ENCODE measurements around the gene ASB18.

The ASB18 gene

DNA sequence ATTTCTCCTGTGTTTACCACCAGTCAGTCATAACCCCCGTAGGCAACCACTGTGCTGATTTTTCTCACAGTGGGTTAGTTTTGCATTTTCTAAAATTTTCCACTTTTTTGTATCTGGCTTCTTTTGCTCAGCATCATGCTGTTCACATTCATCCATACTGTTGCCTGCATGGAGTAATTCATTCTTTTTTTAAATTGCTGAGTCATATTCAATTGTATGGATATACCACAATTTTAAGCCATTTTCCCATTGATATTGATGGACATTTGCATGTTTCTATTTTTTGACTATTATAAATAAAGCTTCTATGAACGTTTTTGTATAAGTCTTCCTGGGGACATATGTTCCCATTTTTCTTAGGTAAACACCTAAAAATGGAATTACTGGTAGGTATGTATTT lies 40.5 kb downstream of the ASB18 start:
- Histone ChIP-seq H3K9me3 (ENCODE audit: control insufficient read depth, low read length) (no peaks in the 10 kb centered on the region), H3K27me3 (ENCODE audit: control insufficient read depth, insufficient read depth, low read length, poor library complexity, severe bottlenecking) (no peaks in the 10 kb centered on the region), H3K4me3 (ENCODE audit: insufficient read depth, low read depth, low read length) (no peak overlapping the region), H3K4me1 (ENCODE audit: control insufficient read depth, insufficient read depth, low read length) (no peaks in the 10 kb centered on the region), H3K27ac (ENCODE audit: insufficient read depth, low read depth, low read length, poor library complexity, severe bottlenecking) (no peak overlapping the region), H3K36me3 (ENCODE audit: control insufficient read depth, insufficient read depth, low read length) (no peaks in the 10 kb centered on the region)
- WGBS, 2 experiments: 65 to 100% methylated on average over 1 to 2 of the region's 2 CpGs

DNA sequence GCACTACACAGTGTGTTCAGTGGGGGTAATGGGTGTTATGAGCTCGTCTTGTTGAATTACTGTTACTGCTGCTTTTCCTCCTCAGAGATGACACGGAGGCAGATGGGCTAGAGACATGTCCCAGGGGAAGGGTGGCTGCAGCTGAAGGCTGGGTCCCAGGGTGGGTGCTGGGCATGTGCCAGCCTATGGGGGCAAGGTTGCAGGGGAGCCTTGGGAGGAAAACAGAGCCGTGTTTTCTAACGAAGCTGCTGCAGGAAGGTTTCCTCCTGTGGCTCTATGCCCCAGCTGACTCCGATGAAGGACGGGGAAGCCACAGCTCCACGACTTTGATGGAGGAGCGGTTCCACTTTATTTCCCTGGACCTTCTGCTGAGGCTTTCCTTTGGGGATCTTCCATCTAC lies 42.4 kb downstream of the ASB18 start:
- Histone ChIP-seq H3K27me3 (ENCODE audit: control insufficient read depth, insufficient read depth, low read length, poor library complexity, severe bottlenecking) (no peaks in the 10 kb centered on the region), H3K4me1 (ENCODE audit: control insufficient read depth, insufficient read depth, low read length) (no peaks in the 10 kb centered on the region), H3K36me3 (ENCODE audit: control insufficient read depth, insufficient read depth, low read length) (no peaks in the 10 kb centered on the region), H3K4me3 (ENCODE audit: insufficient read depth, low read depth, low read length) (no peak overlapping the region), H3K9me3 (ENCODE audit: control insufficient read depth, low read length) (no peaks in the 10 kb centered on the region), H3K27ac (ENCODE audit: insufficient read depth, low read depth, low read length, poor library complexity, severe bottlenecking) (no peak overlapping the region)
- 93 to 94% methylated on average over 8 of the region's 8 CpGs for WGBS, 2 experiments

DNA sequence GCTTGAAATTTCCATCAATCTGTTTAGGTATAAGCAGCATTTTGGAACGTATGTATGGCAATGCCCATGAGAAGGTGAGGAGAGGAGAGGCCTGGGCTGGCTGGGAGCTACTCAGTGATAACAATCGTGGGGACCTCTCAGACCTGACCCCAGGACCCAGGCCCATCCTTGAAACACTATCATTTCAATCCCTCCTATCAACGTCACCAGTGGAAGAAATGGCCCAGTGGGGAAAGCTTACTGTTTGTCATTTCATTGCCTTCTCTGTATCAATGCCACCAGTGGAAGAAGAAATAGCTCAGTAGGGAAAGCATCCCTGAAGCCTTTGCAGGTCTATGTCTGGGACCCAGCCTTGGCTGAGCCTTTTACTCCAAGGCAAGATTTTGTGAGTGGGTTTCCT lies 44.8 kb downstream of the ASB18 start:
- Histone ChIP-seq H3K4me1 (ENCODE audit: control insufficient read depth, insufficient read depth, low read length) (no peaks in the 10 kb centered on the region), H3K9me3 (ENCODE audit: control insufficient read depth, low read length) (no peaks in the 10 kb centered on the region), H3K4me3 (ENCODE audit: insufficient read depth, low read depth, low read length) (no peak overlapping the region), H3K36me3 (ENCODE audit: control insufficient read depth, insufficient read depth, low read length) (no peaks in the 10 kb centered on the region), H3K27me3 (ENCODE audit: control insufficient read depth, insufficient read depth, low read length, poor library complexity, severe bottlenecking) (no peaks in the 10 kb centered on the region), H3K27ac (ENCODE audit: insufficient read depth, low read depth, low read length, poor library complexity, severe bottlenecking) (no peak overlapping the region)
- 93 to 95% methylated on average over 3 of the region's 3 CpGs for WGBS, 2 experiments

DNA sequence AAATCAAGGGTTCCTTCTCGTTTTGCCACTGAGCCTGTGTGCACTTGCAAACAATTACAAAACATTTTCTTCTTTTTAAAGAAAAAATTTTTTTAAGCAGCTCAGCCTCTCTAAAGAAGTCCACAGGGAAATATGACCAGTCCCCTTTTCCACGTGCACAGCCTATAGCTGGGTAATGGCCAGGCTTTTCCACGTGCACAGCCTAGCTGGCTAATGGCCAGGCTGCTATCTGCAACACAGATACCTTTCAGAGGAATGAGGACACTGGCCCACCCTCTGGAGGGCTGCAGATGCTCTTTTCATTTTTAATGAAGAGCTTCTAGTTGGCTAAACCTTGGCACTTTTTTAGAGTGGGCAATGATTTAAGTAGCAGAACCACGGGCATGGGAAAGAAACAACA lies 46.3 kb downstream of the ASB18 start:
- Histone ChIP-seq H3K27ac (ENCODE audit: insufficient read depth, low read depth, low read length, poor library complexity, severe bottlenecking) (no peak overlapping the region), H3K9me3 (ENCODE audit: control insufficient read depth, low read length) (no peaks in the 10 kb centered on the region), H3K4me3 (ENCODE audit: insufficient read depth, low read depth, low read length) (no peak overlapping the region), H3K36me3 (ENCODE audit: control insufficient read depth, insufficient read depth, low read length) (no peaks in the 10 kb centered on the region), H3K4me1 (ENCODE audit: control insufficient read depth, insufficient read depth, low read length) (no peaks in the 10 kb centered on the region), H3K27me3 (ENCODE audit: control insufficient read depth, insufficient read depth, low read length, poor library complexity, severe bottlenecking) (no peaks in the 10 kb centered on the region)
- WGBS, 2 experiments: 92% methylated on average over 4 of the region's 4 CpGs

DNA sequence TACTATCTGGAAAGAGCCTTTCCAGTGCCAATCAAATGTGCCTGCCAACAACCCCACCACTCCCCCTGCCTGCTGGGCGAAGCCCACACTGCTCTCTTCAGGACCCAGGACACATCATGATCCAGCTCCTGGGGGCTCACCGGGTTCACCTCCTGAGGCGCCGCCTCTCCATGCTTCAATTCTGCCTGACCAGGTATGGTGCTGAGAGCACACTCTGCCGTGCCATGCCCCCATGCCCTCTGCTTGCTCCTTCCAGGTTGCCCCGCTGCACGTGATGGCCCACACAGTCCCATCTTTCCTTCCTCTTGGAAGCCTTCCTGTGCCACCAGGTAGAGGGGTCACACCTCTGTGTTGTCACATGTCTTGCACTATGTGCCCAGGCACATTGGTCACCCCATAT lies 47.5 kb downstream of the ASB18 start:
- 95 to 96% methylated on average over 7 of the region's 7 CpGs for WGBS, 2 experiments
- Histone ChIP-seq H3K9me3 (ENCODE audit: control insufficient read depth, low read length) (no peaks in the 10 kb centered on the region), H3K27ac (ENCODE audit: insufficient read depth, low read depth, low read length, poor library complexity, severe bottlenecking) (no peak overlapping the region), H3K27me3 (ENCODE audit: control insufficient read depth, insufficient read depth, low read length, poor library complexity, severe bottlenecking) (no peaks in the 10 kb centered on the region), H3K36me3 (ENCODE audit: control insufficient read depth, insufficient read depth, low read length) (no peaks in the 10 kb centered on the region), H3K4me3 (ENCODE audit: insufficient read depth, low read depth, low read length) (no peak overlapping the region), H3K4me1 (ENCODE audit: control insufficient read depth, insufficient read depth, low read length) (no peaks in the 10 kb centered on the region)

DNA sequence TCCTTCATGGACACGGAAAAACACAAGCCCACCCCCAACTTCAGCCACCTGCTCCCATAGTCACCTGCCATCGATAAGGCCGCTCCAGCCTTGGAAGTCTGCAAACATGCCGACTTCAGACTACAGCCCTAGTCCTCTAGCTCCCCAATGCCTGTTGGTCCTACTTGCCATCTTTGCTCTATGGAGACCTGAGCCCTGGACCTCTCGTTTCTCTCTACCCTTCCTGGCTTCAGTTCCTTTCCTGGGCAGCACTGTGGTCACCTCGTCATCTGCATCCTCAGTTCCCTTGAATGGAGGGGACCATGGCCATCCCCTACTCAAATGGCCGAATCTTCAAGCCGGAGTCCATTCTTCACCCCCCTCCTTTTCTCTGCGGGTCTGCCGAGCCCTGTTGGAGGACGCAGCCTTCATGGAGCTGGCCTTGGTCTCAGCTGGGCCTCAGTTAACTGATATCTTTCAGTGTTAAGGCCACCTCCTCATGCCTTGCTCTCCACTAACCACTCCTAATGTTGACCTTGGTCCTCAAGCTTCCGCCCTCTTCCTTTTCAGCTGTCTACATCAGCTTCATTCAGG lies 48.4 kb downstream of the ASB18 start:
- Histone ChIP-seq H3K4me3 (ENCODE audit: insufficient read depth, low read depth, low read length) (no peak overlapping the region), H3K27me3 (ENCODE audit: control insufficient read depth, insufficient read depth, low read length, poor library complexity, severe bottlenecking) (no peaks in the 10 kb centered on the region), H3K4me1 (ENCODE audit: control insufficient read depth, insufficient read depth, low read length) (no peaks in the 10 kb centered on the region), H3K36me3 (ENCODE audit: control insufficient read depth, insufficient read depth, low read length) (no peaks in the 10 kb centered on the region), H3K27ac (ENCODE audit: insufficient read depth, low read depth, low read length, poor library complexity, severe bottlenecking) (no peak overlapping the region), H3K9me3 (ENCODE audit: control insufficient read depth, low read length) (no peaks in the 10 kb centered on the region)
- WGBS, 2 experiments: 93 to 95% methylated on average over 12 of the region's 12 CpGs

DNA sequence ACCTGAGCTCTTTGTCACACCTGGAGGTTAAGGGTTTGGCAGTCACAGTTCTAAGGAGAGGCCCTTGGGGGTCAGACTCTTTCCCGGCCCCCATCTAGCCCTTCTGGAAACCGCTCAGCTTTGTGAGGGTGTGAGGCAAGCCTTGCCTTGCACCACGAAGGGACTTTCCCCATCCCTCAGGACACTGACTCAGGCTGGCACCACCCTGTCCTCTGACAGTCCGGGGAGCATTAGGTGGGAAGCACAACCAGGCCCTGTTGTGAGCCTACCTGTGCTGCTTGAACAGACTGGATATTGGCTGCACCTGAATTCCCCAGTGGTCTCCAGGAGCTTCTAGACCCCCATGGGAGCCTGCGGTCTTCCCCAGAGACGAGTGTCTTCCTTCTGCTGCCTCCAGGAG lies 49.0 kb downstream of the ASB18 start:
- H3K27me3 ChIP-seq (ENCODE audit: control insufficient read depth, insufficient read depth, low read length, poor library complexity, severe bottlenecking): no peaks in the 10 kb centered on the region

DNA sequence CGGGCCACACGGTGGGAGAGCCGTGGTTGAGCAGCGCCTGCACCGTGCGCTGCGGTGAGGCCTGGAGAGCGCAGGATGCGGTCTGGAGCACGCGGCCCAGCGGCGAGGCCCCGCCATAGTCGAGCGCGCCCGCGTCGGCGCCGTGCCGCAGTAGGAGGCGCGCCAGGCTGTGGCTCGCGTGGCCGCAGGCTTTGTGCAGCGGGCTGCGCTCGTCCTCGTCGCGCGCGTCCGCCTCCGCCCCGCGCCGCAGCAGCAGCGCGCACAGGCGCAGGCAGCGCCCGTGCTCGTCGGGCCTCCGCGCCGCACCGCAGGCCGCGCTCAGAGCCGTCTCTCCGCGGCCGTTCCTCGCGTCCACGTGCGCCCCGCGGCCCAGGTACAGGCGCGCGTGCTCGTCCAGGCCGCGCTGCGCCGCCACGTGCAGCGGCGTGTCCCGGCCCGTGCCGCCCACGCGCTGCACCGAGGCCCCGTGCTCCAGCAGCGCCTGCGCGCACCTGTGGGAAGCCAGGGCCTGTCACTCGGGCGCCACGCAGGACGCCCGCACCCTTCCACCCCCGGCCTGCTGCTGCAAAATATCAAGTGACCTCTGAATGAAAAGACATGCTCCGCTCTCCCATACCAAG lies 49.7 kb downstream of the ASB18 start:
- Histone ChIP-seq H3K4me3 (ENCODE audit: insufficient read depth, low read depth, low read length) (no peak overlapping the region), H3K27ac (ENCODE audit: insufficient read depth, low read depth, low read length, poor library complexity, severe bottlenecking) (no peak overlapping the region), H3K4me1 (ENCODE audit: control insufficient read depth, insufficient read depth, low read length) (peaks cover 7% of the 10 kb centered on the region), H3K36me3 (ENCODE audit: control insufficient read depth, insufficient read depth, low read length) (no peaks in the 10 kb centered on the region), H3K9me3 (ENCODE audit: control insufficient read depth, low read length) (no peaks in the 10 kb centered on the region), H3K27me3 (ENCODE audit: control insufficient read depth, insufficient read depth, low read length, poor library complexity, severe bottlenecking) (no peaks in the 10 kb centered on the region)
- WGBS, 2 experiments: 96% methylated on average over 92 of the region's 92 CpGs

More for the DNA sequence above, 49.0 kb downstream of the ASB18 start:
- no peak overlapping the region for H3K4me3 ChIP-seq (ENCODE audit: insufficient read depth, low read depth, low read length)
- peaks cover 6% of the 10 kb centered on the region for H3K4me1 ChIP-seq (ENCODE audit: control insufficient read depth, insufficient read depth, low read length)
- no peaks in the 10 kb centered on the region for H3K36me3 ChIP-seq (ENCODE audit: control insufficient read depth, insufficient read depth, low read length)
- no peaks in the 10 kb centered on the region for H3K9me3 ChIP-seq (ENCODE audit: control insufficient read depth, low read length)
- 83 to 90% methylated on average over 6 of the region's 6 CpGs for WGBS, 2 experiments
- H3K27ac ChIP-seq (ENCODE audit: insufficient read depth, low read depth, low read length, poor library complexity, severe bottlenecking): no peak overlapping the region

DNA sequence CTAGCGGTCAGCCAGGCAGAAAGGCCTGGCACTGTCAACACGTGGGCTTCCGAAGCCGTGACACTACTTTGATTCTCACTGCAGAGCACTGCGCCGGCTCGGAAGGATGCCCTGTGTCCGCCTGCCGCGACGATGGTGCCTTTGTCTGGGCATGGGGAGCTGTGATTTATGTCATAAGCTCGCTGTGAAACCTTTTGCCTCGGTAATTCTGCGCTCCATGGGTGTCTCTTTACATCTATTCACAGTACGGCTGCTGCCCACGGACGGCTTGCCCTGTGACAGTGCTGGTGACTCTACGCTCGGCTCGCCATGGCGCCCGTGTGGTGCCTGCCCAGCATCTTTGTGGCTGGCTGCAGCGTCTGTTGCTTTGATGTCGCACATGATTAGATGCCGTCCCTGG lies 52.9 kb downstream of the ASB18 start:
- H3K9me3 ChIP-seq (ENCODE audit: control insufficient read depth, low read length): no peaks in the 10 kb centered on the region
- H3K36me3 ChIP-seq (ENCODE audit: control insufficient read depth, insufficient read depth, low read length): no peaks in the 10 kb centered on the region
- no peak overlapping the region for H3K27ac ChIP-seq (ENCODE audit: insufficient read depth, low read depth, low read length, poor library complexity, severe bottlenecking)
- peaks cover 7% of the 10 kb centered on the region for H3K4me1 ChIP-seq (ENCODE audit: control insufficient read depth, insufficient read depth, low read length)
- no peaks in the 10 kb centered on the region for H3K27me3 ChIP-seq (ENCODE audit: control insufficient read depth, insufficient read depth, low read length, poor library complexity, severe bottlenecking)
- no peak overlapping the region for H3K4me3 ChIP-seq (ENCODE audit: insufficient read depth, low read depth, low read length)
- WGBS, 2 experiments: 94 to 95% methylated on average over 25 of the region's 25 CpGs

DNA sequence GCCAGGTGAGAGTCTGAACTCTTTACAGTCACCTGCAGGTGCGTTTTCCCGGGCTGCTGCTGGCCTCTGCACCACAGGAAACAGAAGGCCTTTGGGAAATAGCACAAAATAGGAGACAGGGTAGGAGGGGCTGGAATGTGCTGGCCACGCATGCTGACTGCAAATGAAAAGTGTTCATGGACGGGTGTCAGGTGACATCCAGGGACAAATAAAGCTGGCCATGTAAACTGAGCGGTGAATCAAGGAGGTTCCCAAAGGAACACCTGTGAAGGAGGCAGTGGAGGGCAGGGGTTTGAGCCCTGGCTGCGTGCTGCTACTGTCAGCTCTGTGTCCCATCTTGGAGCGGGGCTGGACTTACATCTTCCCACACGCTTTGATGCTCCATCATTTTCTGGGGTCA lies 53.7 kb downstream of the ASB18 start:
- no peaks in the 10 kb centered on the region for H3K27me3 ChIP-seq (ENCODE audit: control insufficient read depth, insufficient read depth, low read length, poor library complexity, severe bottlenecking)
- no peak overlapping the region for H3K4me3 ChIP-seq (ENCODE audit: insufficient read depth, low read depth, low read length)
- H3K27ac ChIP-seq (ENCODE audit: insufficient read depth, low read depth, low read length, poor library complexity, severe bottlenecking): no peak overlapping the region
- 89% methylated on average over 8 of the region's 8 CpGs for WGBS, 2 experiments
- peaks cover 7% of the 10 kb centered on the region for H3K4me1 ChIP-seq (ENCODE audit: control insufficient read depth, insufficient read depth, low read length)
- H3K36me3 ChIP-seq (ENCODE audit: control insufficient read depth, insufficient read depth, low read length): no peaks in the 10 kb centered on the region
- H3K9me3 ChIP-seq (ENCODE audit: control insufficient read depth, low read length): no peaks in the 10 kb centered on the region
